Lower leg skin (tissue), 3 donors: ENCODE results near the gene TMEM130.

Experiments used
- CTCF ChIP-seq, 3 donors: fragments of 450-650 bp; IDR thresholded peaks; one replicate each; pipeline ENCODE4 v1.5.1; 2016; ENCODE audit warnings: antibody characterized with exemption in 3 of 3, mild to moderate bottlenecking in 3 of 3, moderate library complexity in 2 of 3
- POLR2A ChIP-seq, 2 donors: fragments of 450-650 bp; IDR thresholded peaks; one replicate each; pipeline ENCODE4 v1.6.1; 2016 to 2017; ENCODE audit warnings: antibody characterized with exemption in 2 of 2, mild to moderate bottlenecking in 1 of 2, moderate library complexity in 1 of 2

- TF ChIP-seq POLR2A (IDR thresholded peaks at IDR 0.05) (no peak), CTCF (IDR thresholded peaks at IDR 0.05) (no peak)
These were observed 2.6 kb upstream of the TMEM130 start for GRCh38 chr7:98872328-98872924.
